Transverse colon (tissue), 4 donors: Measurements from ENCODE around the gene MAX.
"Not testable (repeated sequence)": the region's sequence is repeated elsewhere in the genome, so short reads cannot be mapped to it uniquely, and the experiment has no call there.

Experiments
- CTCF ChIP-seq, 5 experiments: fragments of 200-600 bp in 3 of 5; fragments of 450-650 bp in 2 of 5; sonication (generic) in 3 of 5; IDR thresholded peaks; 1 replicate in 2 of 5; 2 replicates in 3 of 5; pipeline ENCODE4 v1.5.1; 2016 to 2017; ENCODE audit warnings: antibody characterized with exemption in 5 of 5, inconsistent platforms in 3 of 5, mild to moderate bottlenecking in 2 of 5, moderate library complexity in 1 of 5
- EP300 ChIP-seq: sonication (generic); formaldehyde crosslinking; IDR thresholded peaks from one replicate; pipeline ENCODE4 v1.6.1; 2017; ENCODE audit warnings: antibody characterized with exemption, low read depth
- POLR2A ChIP-seq: fragments of 450-650 bp; IDR thresholded peaks from one replicate; pipeline ENCODE4 v1.6.1; 2016; ENCODE audit warnings: antibody characterized with exemption, mild to moderate bottlenecking, moderate library complexity
- POLR2AphosphoS5 ChIP-seq, 3 donors: sonication (generic); formaldehyde crosslinking; IDR thresholded peaks; one replicate each; pipeline ENCODE4 v1.6.1; 2016; ENCODE audit warnings: antibody characterized with exemption in 3 of 3

DNA sequence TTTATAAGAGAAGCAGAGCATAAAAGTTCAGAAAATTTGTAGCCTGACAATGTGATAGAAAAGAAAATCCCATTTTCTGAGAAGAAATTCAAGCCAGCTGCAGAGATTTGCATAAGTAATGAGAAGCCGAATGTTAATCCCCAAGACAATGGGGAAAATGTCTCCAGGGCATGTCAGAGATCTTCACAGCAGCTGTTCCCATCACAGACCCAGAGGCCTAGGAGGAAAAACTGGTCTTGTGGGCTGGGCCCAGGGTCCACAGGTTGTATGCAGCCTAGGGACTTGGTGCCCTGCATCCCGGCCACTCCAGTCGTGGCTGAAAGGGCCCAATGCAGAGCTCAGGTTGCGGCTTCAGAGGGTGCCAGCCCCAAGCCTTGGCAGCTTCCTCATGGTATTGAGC lies 15.6 kb downstream of the MAX start:
- not testable (repeated sequence) for TF ChIP-seq POLR2A; CTCF (IDR thresholded peaks at IDR 0.05); POLR2AphosphoS5 (IDR thresholded peaks at IDR 0.05); EP300
